AML-193 (cell line): ENCODE data around the gene JPH3.
"Not testable (repeated sequence)": the region's sequence is repeated elsewhere in the genome, so short reads cannot be mapped to it uniquely, and the experiment has no call there.

Source experiments
- DNase-seq, 2 experiments: peaks; one replicate each; lab custom pipeline; 2025; lab: John Stamatoyannopoulos, UW

The JPH3 gene

DNA sequence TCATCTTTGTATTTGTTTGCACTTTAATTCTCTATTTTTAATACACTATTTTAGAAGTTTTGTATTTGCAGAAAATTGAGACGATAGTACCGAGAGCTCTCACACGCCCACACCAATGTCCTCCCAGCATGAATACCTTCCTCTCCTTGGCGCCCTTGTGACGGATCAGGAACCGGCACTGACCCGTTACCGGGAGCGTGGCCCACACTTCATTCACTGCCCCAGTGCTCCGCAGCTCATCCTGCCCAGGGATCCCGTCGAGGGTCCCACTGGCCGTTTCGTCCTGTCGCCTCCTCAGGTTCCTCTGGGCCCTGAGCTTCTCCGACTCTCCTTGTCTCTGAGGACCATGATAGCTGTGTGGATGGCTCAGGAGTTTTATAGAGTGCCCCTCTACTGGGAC, 112.9 kb downstream of the JPH3 start:
- DNase-seq: no peak

DNA sequence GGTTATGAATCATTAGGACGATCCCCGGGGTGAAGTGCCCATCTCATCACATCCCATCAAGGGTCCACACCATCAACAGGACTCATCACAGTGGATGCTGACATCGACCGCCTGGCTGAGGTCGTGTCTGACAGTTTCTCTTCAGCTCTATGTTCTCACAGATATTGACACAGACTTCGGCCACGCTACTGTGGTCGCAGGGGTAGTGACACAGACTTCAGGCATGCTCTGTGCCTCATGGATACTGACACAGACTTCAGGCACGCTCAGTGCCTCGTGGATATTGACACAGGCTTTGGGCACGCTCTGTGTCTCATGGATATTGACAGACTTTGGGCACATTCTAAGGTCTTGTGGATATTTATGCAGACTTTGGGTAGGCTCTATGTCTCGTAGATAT, 113.3 kb downstream of the JPH3 start:
- DNase-seq: no peak

DNA sequence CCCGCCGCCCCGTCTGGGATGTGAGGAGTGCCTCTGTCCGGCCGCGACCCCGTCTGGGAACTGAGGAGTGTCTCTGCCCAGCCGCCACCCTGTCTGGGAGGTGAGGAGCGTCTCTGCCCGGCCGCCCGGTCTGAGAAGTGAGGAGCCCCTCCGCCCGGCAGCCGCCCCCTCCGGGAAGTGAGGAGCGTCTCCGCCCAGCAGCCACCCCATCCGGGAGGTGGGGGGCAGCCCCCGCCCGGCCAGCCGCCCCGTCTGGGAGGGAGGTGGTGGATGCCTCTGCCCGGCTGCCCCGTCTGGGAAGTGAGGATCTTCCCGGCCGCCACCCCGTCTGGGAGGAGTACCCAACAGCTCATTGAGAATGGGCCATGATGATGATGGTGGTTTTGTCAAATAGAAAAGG, 116.5 kb downstream of the JPH3 start:
- DNase-seq: not testable (repeated sequence)

DNA sequence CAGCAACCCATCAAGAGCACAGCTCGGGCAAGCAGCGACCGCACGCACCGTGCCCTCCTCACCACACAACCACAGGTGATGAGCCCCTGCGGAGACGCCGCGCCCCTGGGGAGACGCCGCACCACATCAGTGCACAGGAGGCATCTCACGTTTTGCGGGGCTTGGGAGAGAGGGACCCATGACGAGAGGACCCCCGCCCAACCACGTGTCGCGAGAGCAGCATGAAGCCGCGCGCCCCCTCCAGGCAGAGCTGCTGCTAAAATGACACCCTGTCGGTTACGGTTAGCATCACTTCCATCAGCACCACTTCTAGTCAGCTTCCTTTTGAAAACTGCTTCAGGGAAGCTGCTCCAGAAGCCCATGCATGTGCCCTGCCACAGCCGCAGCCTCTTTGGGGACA, 118.1 kb downstream of the JPH3 start:
- DNase-seq: no peak

DNA sequence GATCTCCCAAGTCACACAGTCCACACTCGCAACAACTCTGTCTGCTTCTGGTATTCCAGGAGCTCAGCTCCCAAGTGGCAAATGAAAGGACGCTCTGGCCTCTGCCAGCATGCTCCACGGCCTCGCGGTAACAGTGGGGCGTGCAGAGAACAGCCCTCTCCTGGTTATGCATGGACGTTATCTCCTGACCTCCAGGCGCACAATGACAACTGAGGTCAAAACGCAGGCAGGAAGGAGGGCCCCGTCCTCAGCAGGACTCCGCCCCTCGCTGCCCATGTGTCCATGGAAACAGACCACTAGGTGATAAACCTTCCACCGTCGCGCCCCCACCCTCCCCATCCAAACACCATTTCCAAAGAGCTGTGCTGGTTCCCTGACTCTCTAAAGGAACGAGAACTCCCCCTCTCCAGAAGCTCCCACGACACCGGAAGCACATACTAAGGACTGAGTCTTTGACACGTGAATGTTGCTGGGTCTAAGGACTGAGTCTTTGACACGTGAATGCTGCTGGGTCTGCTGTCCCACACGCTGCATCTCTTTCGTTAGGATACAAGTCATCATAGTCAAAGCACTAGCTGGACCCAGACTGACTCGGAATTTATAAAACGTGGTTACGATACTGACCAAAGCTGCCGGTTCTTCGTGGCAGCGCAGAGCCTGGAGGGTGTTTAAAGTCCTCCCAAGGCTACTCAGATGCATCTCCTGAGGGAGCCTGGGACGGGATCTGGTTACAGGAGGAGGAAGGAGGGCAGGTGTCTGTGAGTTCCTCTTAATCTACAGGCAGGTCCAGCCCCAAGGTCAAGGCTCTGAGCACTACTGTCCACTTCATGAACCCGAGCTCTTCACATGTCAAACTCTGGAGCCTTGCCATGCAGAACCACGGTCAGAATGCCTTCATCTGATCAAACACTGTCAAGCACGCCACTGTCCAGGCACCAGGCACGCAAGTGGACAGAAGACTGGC, 119.6 kb downstream of the JPH3 start:
- no peak for DNase-seq

DNA sequence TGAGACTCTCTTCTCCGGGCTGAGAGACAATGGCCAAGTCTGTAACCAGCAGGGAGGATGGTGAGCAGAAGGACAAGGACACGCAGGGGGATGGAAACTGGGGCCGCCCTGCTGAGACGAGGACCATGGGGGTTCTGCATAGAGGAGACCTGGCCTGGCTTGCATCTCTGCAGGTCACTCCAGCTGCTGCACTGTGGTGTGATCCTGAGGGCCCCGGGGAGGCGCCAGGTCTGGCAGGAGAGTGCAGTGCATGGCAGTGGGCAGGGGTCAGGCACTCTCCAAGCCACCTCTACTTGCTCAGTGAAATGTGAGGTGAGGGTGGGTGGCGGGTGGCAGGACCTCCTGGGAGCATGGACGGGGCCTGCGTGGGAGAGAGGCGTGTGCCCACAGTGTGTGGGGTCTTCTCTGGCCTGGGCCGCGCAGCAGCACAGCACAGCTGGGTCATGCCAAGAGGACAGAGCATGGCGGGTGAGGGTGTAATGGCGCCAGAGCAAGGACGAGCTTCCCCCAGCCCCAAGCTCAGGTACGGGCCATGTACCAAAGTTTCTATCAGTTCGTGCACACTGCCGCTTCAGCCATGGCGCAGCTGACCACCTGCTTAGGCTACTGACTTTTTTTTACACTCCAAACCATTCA, 120.4 kb downstream of the JPH3 start:
- no peak for DNase-seq

DNA sequence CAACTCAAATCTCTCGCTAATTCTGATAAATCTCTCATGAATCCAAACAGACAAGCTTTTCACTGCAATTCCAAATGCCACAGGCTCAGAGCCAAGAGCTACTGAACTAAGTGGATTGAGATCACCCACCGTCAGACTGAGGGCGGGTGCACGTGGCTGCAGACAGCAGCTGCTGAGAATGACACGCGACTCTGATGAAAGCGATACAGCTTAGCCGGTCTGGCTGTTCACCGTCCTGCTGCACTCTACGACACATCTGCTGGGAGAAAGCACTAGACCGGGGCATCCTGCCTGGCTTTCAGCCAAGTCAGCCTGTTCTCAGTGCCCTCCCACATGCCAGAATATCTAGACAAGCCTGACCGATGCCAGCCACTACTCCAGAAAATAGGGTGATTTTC, 120.9 kb downstream of the JPH3 start:
- DNase-seq: no peak

DNA sequence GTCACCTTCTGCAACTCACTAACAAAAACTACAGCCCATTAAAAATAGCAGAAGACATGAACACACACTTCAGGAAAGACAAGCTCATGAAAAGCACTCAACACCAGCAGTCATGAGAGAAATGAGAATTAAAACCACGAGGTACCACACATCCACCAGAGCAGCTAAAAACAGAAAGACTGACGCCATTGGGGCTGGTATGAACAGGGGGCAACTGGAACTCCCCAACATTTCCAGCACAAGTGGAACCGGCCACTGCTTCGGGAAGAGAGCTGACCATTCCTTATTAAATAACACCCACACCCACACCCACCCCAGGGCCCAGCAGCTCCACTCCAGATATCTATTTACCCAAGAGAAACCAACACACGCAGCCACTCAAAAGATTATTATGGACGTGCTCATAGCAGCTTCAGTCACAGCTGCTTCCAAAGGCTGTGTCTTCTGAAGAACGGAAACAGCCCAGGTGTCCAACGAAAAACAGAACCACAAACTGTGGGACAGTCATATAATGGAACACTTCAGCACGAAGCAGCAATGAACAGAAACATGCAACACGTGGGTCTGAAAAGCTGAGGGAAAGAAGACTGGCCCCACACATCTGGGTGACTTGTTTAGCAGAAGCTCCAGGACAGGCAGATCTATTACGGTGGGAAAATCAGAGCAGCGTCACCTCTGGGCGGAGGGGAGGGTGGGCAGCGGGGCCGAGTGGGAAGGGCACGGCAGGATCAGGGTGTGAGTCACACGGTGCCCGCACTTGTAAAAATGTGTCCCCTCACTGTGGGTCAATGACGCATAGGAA, 122.4 kb downstream of the JPH3 start:
- no peak for DNase-seq

DNA sequence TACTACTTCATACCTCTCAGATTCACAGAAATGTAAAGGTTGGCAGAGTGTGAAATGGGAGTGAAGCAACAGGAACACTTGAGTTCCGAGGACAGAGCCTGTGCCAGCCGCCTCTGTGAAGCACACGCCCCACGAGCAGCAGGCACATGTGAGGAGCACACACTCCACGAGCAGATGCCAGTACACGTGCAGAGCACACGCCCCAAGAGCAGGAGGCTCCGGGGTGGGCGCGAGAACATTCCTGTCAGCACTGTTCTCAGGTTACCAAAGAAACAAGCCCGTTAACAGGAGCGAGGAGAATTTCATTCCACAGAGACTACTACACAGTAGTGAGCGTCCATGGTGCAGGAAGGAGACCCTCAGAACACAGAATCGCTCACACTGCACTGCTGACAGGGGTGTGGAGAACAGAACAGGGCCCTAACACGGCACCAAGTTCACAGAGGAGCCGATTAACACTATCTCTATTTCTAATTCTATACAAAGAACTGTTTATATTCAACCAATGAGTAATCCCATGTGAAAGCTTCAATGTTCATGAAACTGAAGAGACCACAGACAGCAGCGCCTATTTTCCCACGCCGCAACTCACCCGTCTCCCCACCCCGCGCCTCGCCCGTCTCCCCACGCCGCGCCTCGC, 123.4 kb downstream of the JPH3 start:
- no peak for DNase-seq

DNA sequence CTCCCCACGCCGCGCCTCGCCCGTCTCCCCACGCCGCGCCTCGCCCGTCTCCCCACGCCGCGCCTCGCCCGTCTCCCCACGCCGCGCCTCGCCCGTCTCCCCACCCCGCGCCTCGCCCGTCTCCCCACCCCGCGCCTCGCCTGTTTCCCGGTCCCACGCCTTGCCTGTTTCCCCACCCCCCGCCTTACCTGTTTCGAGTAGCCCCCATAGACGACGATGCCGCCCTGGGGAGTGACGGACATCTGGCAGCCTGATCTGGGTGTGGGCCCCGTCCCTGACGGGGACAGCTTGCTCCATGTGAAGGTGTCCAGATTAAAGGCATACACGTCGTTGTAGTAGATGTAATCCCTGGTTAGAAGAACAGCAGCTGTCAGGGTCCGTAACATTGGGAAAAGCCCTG, 124.3 kb downstream of the JPH3 start:
- not testable (repeated sequence) for DNase-seq

DNA sequence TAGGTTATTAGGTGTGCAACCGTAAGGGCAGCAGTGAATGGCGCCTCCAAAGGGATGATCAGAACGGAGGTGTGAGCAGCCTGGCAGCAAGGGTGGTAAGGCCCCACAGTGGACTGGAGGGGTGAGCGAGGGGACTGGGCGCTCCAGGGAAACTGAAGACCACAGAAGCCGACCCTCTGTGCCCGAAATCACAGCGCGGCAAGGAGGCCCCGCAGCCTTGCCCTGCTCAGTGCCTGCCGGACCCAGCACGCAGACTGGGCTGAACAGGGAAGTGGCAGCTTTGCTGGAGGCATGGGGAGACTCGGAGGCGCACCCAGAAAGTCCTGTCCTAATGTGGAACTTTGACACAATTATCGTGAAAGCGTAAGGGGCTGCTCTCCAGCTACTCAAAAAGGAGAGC, 125.0 kb downstream of the JPH3 start:
- DNase-seq: no peak

DNA sequence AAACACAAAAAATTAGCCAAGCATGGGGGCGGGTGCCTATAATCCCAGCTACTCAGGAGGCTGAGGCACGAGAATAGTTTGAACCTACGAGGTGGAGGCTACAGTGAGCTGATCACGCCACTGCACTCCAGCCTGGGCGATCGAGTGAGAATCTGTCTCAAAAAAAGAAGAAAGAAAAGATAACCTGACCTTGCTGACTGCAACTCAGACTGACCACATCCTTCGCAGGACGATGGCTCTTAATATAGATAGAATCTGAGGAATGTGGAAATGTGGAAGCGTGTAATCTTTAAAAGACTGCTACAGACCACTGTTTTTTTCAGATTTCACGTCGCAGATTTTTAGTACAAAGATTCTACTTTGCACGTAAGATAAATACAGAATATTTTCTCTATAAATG, 125.7 kb downstream of the JPH3 start:
- no peak for DNase-seq

DNA sequence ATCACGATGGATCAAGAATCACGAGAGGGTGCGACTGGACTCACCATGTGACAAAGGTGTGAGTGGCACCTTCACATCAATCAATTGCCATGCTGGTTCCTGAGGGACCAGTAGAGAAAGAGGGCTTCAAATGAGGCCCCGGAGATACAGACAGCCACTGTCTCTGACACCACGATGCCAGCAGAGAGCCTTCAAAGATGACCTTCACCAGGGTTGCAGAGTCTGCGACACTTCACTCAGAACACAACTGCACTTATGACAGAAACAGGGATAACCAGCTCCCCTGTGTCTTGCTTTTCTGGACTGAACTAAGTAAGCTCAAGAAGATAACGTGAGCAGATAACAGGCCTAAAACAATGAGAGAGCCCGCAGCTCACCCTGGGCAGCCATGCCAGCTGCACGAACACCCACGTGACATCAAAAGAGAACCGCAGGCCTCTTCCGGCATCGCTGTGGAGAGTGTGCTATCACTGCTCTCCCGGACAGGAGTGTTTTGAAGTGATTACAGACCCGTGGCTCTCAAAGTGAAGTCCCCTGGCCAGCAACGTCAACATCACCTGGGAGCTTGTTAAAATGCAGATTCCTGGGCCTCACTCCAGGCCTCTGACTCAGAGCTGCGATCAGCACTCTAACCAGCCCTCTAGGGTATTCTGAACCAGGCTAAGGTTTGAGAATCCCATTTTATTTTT, 127.1 kb downstream of the JPH3 start:
- DNase-seq: no peak

DNA sequence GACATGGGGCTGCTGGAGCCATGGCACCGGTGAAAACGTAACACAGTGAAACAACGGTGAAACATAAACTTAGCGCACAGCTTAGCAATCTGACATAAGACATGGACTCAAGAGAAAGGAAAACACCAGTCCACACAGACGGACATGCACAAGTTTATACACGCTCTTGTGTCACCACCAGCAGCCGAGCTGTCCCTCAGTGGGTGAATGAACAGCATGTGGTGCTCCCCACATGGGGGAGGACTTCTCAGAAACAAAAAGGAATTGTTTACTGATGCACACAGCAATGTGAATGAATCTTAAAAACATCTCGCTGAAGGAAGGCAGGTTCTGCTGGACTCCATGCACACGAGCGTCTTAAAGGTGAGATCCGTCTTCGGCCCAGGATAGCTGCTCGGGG, 129.3 kb downstream of the JPH3 start:
- DNase-seq: no peak

DNA sequence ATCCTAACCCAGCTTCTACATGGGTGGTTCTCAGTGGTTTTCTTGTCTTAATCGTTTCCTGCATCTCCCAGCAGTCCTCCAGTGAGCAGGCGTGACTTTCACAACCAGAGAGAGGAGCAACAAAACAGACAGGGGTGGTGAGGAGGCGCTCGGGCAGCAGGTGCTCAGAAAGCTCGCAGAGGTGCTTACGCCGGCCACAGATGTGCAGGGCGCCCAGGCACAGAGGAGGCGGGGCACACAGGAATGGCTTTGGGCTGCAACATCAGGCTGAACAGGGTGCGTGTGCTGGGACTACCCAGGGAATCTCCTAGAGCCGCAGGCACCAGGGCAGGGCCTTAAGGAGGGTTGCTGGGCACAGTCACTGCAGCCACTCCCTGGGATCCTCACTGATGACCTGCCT, 130.9 kb downstream of the JPH3 start:
- no peak for DNase-seq

DNA sequence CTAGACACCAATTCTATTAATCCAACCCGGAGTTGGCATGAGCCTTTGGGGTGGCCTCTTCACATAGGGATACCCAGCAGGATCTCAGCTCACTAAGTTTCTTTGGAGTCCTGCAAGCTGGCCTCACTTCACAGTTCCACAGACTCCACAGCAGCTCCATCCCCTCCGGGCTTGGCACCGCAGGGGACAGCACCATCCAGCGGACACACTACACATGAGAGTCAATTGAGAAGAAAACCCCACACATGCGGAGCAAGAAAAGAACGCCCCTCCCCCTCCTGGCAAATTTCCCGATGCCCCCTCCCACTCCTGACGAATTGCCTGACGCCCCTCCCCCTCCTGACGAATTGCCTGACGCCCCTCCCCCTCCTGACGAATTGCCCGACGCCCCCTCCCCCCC, 132.3 kb downstream of the JPH3 start:
- no peak for DNase-seq

DNA sequence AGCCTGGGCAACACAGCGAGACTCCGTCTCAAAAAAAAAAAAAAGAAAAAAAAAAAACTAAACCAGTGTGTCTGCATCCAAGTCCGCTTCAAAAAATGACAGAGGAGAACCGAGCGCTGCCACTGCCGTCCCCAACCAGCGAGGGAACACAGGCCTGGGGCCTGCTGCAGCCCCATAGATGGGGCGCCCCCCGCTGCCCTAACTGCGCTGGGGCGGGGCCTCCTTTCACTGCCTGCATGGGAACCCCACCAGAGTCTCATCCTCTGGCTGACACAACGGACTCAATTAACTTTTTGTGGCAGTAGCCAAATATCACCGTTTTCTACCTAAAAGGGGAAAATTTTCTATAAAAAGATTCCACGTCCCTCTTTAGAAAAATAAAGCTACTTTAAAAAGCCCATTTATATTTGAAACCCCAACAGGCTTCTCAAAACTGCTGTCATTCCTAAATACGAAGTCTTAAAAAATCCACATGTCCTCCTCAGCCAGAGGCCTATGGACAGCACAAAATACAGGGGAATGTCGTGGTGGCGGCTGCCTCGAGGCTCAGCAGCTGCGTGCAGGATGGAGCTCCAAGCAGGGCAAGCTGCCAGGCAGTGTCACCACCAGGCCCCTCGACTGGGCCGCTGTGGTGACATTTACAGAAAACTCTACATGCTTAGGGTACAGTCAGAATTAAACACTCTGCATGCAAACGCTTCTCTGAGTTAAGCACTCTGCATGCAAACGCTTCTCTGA, 133.1 kb downstream of the JPH3 start:
- DNase-seq: no peak

DNA sequence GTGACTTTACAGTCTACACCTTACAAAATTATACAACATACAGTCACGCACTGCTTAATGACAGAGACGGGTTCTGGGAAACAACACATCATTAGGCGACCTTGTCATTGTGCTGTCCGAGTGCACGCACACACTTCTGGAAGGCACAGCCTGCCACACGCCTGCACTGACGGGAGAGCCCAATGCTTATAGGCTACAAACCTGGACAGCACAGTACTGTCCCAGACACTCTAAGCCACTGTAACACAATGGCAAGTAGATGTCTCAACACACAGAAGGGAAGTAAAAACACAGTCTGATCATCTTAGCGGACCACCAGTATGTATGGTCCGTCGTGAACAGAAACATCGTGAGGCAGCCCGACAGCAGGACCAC, 133.7 kb downstream of the JPH3 start:
- DNase-seq: no peak

DNA sequence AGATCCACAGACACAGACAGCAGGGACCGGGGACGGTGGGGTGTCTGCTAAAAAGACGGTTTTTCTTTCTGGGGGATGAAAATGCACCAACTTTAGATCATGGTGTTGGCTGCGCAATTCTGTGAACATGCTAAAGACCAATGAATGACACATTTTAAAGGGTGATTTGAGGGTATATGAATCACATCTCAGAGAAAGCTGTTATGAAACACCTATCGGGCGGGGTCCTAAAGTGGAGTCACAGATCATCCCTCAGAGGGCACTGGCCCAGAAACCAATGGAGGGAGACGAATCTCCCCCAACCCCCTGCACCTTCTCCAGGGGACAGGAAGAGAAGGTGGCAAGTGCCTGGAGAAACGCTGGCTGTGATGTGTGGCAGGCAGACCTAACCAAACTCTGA, 137.5 kb downstream of the JPH3 start:
- no peak for DNase-seq

DNA sequence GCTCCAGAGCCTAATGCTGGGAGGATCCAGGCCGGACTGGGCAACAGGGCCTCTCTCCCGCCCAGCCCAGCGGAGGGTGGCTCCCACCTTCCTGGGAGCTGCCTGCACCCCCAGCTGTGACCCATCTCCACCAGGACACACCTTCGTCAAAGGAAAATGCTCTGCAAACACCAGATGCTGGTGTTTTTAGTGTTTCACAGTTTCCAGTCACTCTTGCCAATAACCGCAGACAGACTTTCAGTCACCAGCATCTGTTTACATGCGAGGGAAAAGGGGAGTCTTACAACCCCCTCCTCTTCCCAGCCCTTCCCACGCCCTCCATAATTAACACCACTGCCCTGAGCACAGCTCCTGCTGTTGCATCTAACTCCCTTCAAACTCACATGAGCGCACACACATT, 138.1 kb downstream of the JPH3 start:
- DNase-seq: no peak

DNA sequence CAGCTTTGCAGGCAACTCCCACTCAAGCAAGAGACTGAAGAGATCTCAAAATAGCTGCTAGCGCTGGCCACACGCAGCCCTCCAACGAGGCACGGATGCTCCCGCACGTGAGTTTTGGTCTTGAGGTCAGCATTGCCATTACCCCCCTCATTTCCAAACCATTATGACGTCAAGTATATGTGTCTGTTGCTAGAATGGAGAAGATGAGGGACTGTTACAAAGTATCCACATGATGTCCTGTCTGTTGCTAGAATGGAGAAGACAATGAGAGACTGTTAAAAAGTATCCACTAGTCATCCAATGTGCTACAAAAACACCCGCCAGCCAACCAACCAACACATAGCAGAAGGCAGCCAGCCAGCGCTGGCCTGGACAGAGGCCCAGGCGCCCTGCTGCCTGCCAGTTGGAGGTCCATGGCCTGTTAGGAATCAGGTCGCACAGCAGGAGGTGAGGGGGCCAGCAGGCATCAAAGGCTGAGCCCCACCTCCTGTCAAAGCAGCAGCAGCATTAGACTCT, 138.7 kb downstream of the JPH3 start:
- no peak for DNase-seq
